GM12872 (cell line): ENCODE results near the gene GIMAP8.

Experiments used
- CTCF ChIP-seq: IDR thresholded peaks from 3 replicates; pipeline ENCODE4 v1.5.1; 2011; ENCODE audit warnings: low read depth, mild to moderate bottlenecking, low read length, moderate library complexity; ENCODE audit not compliant: insufficient read depth

GIMAP8 gene

GRCh38 chr7:150450491-150451001 is at the start of gene GIMAP8:
Gene GIMAP8, plus strand, starts transcription at chr7:150450630. Its CDS starts 16,069 bp downstream, at chr7:150466699.
- no peak for TF ChIP-seq CTCF

- no peak for TF ChIP-seq CTCF
These were observed 49.5 kb upstream of the GIMAP8 start for GRCh38 chr7:150400788-150401423.

- TF ChIP-seq CTCF, result no peak
These were observed 49.0 kb upstream of the GIMAP8 start for GRCh38 chr7:150401424-150401790.

- no peak for TF ChIP-seq CTCF
These were observed 48.4 kb upstream of the GIMAP8 start for GRCh38 chr7:150401861-150402631.

GRCh38 chr7:150402671-150403321 is 47.6 kb upstream of the GIMAP8 start:
- TF ChIP-seq CTCF, result no peak

- TF ChIP-seq CTCF, result no peak
These were observed 46.9 kb upstream of the GIMAP8 start for GRCh38 chr7:150403376-150404171.
